Ureter (tissue), 1 donor: ENCODE data around the gene GNAS-AS1. TPM values are rescaled to one million over a fixed set of nuclear protein-coding genes. Genes with fewer than 3 reads are reported as not detected.
A peak's percentile ranks its signal among the peaks of the same experiment; 100 is the strongest.

Experiments used
- DNase-seq: peaks from one replicate; pipeline ENCODE4 v3.0.0-alpha.2; 2020; ENCODE audit warnings: low spot score
- total RNA-seq: library from RNA; stranded (reverse); gene quantifications from one replicate; pipeline ENCODE4 v1.2.4, GENCODE V29; 2023
- donor health status: DM: yes; HTN: yes; CAD: no.

GNAS-AS1 gene
- total RNA-seq, 1 donor from 2014 or later, result 2.4 TPM

DNA sequence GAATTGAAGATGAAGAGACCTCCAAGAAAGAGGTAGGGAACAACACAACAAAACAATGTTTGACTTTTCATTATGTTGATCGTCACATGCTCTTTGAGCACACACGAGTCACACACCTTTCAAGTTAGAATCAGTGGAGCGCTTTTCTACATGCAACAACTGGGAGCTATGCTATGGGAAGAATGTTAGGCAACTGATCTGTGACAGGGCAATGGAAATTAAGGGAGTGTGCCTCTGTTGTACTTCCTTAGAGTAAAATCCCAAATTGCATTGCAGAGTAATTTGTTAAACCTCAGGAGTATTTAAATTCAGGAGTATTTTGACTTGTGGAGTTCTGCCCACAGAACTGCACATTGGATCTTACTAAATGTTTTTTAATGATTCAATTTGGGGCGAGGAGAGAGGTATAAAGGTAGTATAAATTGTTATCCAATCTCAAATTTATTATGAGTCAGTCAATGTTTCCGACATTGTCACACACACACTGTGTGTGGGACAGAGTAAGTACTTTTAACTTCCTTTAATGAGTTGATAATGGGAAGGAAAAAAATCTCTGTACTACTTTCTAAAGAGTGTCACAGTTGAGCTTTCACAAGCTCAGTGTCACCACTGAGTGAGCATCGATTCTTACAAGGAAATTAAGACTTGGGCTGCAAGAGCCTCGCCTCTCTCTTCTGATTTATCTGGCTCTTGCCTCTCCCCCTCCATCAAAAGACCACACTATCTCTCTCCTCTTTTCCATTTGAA, 12.5 kb upstream of the GNAS-AS1 start:
- DNase-seq, result no peak

DNA sequence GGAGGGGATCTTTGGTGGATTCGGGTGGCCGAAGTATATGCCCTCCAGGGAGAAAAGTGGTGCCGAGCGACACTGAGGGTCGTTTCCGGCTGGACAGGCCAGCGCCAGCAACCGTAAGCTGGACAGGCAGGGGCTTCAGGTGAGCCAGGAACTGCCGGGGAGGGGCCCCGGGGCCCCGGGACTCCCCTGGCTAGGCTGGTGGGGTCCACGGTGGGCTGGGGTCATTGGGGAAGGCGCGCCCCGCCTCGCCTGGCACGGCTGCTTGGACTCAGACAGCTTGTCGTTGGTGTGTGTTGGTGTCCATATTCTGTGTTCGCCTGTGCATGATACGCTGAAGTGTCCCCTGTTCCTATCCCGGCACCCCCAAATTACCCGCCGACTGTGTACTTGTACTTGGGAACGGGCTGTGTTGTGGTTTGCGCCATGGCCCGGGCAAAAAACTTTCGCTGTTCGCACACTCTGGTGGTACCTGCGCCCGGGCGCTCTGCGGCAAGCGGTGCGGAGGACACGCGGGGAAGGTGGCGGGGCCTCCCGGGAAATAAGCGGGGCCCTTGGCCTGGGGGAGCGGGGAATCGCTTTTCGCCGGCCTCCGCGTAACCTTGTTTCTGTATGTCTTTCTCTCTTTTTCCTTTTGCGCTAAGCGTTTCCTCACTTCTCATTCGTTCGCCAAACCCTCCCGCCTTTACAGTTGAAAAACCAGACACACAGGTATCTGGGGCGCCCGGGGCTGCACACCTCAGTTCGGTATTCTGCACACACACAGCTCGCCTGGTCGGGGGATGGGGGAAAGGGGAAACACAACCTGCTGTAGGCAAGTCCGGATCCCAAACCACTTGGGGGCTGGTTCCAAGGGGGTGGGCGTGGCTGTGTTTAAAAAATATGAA, 5.0 kb upstream of the GNAS-AS1 start:
- DNase-seq, result peak; percentile 69

DNA sequence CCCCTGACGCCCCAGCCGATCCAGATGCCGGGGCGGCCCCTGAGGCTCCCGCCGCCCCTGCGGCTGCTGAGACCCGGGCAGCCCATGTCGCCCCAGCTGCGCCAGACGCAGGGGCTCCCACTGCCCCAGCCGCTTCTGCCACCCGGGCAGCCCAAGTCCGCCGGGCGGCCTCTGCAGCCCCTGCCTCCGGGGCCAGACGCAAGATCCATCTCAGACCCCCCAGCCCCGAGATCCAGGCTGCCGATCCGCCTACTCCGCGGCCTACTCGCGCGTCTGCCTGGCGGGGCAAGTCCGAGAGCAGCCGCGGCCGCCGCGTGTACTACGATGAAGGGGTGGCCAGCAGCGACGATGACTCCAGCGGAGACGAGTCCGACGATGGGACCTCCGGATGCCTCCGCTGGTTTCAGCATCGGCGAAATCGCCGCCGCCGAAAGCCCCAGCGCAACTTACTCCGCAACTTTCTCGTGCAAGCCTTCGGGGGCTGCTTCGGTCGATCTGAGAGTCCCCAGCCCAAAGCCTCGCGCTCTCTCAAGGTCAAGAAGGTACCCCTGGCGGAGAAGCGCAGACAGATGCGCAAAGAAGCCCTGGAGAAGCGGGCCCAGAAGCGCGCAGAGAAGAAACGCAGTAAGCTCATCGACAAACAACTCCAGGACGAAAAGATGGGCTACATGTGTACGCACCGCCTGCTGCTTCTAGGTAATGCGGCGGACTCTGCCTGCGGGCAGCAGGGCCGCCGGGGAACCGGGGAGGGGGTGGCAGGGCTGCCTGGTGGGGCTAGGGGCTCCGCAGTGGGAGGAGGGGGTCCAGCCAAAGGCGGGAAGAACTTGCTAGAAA, 4.2 kb upstream of the GNAS-AS1 start:
- DNase-seq, result no peak

DNA sequence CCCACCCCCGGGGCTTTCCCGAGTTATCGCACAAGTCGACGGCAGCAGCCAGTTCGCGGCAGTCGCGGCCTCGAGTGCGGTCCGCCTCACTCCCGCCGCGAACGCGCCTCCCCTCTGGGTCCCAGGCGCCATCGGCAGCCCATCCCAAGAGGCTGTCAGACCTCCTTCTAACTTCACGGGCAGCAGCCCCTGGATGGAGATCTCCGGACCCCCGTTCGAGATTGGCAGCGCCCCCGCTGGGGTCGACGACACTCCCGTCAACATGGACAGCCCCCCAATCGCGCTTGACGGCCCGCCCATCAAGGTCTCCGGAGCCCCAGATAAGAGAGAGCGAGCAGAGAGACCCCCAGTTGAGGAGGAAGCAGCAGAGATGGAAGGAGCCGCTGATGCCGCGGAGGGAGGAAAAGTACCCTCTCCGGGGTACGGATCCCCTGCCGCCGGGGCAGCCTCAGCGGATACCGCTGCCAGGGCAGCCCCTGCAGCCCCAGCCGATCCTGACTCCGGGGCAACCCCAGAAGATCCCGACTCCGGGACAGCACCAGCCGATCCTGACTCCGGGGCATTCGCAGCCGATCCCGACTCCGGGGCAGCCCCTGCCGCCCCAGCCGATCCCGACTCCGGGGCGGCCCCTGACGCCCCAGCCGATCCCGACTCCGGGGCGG, 3.4 kb upstream of the GNAS-AS1 start:
- DNase-seq, result no peak

DNA sequence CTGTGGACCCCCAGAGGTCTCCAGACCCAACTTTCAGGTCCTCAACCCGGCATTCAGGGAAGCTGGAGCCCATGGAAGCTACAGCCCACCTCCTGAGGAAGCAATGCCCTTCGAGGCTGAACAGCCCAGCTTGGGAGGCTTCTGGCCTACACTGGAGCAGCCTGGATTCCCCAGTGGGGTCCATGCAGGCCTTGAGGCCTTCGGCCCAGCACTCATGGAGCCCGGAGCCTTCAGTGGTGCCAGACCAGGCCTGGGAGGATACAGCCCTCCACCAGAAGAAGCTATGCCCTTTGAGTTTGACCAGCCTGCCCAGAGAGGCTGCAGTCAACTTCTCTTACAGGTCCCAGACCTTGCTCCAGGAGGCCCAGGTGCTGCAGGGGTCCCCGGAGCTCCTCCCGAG, 2.8 kb upstream of the GNAS-AS1 start:
- no peak for DNase-seq

DNA sequence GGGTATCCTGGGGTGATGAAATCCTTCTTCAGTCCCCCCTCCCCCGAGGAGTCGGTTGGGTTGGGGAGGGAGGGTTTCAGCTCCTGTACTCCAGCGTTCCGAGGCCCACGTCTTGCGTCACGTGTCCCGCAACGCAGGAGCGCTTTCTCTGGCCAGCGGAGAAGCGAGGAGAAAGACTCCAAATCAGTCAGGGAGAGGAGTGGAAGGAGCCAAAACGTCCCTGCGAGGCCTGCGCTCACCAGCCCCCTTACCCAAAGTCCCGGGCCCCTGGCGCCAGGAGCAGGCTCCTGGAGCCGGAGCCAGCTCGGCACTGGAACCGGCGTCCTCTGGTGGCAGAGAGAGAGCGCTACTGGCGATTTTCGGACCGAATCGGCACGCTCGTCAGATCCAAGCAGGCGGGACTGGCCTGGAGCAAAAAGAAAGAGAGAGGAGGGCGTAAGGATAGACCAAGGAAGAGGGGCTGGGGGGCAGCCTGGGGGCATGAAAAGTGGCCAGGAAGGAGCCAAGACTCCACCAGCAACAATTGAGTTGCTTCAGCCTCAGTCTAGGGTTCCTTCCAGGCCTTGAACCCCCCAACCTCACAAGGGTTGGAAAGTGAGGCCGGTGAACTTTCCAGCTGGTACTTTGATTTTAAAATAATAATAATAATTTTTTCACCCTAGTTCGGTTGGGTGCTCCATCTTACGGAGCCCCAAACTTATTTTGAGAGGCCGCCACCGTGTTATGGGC, 2.0 kb upstream of the GNAS-AS1 start, which contains the start of gene GNAS:
Gene GNAS (plus strand): TSS at position 174 of the 729 bp plus-strand sequence.
- no peak for DNase-seq

DNA sequence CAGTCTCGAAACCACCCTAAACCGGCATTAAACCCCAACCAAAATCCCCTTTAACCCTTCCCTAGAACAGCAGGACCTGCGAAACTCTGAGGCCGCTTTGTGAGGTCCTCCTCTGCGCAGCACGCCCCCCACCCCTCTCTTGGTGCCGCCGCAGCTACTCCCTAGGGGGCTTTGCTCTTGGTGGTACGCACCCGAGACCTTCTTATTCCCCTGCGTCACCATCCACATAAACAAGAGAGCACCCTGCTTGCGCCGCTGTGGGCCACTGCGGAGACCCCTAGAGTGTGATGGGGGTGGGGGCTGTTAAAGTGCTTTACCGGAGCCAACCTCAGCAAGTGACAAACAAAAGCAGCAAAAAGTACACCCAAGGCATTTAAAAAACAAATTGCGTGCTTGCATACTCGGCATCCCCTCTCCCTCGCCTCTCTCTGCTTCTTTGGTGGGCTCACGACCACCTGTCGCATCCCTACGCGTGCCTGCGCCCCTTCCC, 1.3 kb upstream of the GNAS-AS1 start:
- no peak for DNase-seq

DNA sequence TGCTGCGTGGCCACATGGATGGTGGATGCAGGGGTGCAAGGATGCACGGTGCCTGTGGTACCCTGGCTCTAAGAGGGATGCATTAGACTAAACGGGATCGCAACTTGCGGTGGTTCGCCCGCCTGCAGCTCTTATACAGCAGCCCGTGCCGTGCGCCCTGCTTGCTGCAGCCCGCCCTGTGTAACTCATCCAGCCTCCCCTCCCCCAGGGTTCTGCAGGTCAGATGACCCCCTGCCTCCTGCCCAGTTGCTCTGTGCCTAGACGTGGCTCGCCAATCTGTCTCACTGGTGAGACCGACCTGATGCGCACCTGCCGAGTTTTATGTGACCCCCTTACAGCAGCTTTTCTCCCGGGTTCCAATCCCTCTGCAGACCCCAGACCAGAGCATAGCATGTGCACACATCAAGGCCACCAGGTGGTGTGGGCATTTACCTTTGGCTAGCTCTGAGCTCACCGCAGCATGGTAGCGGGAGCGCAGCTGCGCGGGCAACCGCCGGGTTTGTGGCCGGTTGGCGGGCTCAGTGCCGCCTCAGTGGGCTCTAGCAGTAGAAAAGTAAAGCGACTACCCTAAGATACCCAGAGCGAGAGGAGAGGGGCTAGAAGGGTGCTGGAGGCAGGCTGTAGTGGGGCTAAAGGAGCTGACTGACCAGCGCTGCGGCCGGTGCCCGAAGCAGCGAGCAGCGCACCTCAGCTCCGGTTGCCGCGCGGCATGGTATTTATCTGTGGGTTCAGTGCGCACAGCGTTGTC, 693 bp upstream of the GNAS-AS1 start:
- no peak for DNase-seq

DNA sequence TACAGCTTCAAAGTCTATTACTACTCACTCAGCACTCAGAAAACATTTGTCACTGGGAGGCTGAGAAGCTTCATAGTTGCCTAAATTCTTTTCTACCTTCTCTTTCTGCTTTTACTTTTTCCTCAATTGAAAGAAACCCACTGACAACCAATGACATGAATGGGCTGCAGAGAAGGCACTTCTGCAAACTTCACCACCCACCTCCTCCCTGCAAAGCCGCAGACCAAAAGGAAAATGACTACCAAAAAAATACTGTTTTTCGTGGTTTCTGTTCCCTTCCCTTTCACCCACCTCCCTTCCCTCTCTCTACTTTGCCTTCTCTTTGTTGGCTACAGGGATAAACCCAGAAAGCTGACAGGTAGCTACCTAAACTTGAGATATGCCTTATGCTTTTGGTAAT, 3.2 kb downstream of the GNAS-AS1 start:
- DNase-seq, result no peak

DNA sequence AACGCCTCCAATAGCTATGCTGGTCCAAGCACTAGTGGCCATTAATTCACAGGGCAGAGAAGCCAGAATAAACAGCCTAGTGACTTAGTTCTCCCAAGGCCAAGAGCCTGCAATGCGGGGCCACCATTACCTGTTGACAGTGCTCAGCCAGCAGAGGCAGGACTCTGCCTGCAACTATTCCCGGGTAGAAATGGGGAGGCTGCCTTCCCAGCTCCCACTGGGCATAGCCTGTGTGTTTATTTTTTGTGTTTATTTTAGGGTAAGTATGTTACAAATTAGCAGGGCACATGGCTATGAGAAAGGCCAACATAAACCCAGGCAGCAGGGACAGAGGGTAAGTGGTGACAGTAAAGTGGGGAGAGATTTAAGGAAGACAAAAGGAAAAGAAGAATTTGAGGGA, 5.0 kb downstream of the GNAS-AS1 start:
- DNase-seq, result no peak

DNA sequence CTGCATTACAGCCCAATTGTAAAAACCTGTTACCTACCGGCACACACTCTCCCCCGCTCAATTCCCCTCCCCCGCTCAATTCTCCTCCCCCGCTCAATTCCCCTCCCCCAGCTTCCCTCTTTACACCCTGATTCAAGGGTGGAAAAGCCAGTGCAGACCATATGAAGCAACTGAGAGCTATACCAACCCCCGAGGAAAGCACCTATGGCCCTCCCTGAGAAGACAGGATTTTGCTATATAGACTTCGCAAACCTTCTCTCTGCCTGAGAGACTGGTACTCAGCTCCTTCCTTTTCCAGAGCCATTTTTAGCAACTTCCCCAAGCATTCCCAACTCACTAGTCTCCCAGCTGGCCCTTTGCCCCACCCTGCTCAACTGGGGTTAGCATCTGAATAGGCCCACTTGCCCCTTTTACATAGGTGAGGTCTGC, 7.6 kb downstream of the GNAS-AS1 start:
- no peak for DNase-seq

DNA sequence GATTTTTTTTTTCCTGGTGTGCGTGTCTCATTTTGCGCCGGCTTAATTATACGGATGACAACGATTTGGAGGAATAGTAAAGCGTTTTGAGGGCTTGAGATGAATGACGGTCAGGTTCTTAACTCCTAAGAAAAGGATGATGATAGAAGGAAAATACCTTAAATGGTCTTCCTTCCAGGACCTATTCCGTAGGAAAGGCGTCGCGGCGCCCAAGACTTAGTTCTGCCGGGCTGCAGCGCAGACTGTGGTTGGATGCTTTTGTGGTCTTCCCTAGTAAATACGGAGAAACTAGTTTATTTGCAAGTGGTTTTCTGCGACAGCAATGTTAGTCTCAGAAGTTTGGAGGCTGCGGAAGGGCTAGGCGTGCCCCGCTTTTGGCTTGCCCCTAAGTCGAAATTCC, 8.4 kb downstream of the GNAS-AS1 start:
- DNase-seq, result no peak

DNA sequence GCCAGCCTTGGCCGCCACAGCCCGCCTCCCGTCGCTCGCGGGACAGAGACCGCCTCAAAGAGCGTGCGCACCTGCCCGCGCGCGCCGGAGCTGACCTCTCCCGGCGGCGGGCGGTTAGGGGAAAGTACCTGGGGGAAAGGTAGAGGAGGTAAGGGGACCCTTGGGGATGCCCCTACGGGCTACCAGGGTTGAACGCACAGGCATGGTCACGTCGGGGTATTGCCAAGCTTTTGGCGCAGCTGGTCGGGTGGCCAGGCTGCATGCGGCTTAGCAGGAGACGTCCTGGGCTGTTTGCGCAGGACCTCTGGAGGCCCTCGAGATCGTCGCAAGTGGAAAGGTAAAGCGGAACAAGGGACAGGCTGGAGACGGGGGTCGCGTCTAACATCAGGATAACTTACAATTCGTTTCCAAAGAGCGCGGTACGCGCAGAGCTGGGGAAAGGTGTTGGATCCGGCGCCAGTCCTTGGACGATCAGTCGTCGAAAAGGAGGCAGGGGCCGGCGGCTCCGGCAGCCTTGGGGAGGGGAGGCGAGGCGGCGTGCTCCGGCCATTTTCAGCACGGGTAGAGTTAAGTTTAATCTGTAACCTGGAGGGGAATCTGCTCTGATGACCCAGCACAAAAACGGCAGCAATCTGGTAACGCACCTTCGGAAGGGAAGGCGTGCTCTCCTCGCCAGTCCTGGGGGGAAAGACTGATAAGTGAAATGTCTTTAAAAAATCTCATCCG, 9.0 kb downstream of the GNAS-AS1 start:
- no peak for DNase-seq

DNA sequence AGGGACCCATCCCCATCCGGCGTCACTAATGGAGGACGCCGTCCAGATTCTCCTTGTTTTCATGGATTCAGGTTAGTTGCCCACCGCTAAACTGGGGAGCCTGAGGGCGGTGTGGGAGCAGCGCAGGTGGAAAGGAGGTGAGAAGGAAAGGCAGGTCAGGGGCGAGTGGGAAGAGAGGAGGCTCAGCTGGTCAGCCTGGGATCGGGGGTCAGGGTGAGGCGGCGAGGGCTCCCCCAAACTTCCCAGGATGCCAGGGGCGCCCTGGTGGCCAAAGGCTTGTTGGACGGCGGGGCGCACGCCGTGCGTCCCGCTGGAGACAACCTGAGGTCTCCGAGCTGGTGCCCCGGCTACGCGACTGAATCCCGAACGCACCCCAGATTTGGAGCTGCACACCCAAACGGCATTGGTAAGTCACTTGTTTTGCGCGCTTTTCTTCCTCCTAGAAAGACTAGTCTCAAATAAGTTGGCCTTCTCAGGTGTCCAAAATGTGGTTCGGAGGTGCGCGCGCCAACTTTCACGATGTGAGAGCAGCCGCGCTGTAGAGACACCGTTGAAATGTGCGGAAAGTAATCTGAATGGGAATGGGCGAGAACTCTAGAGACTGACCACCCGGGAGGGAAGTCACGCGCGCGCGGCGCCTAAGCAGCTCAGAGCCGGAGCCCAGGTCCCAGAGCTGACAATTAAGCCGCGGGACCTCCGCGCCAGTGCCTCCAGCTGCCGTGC, 9.7 kb downstream of the GNAS-AS1 start:
- no peak for DNase-seq

DNA sequence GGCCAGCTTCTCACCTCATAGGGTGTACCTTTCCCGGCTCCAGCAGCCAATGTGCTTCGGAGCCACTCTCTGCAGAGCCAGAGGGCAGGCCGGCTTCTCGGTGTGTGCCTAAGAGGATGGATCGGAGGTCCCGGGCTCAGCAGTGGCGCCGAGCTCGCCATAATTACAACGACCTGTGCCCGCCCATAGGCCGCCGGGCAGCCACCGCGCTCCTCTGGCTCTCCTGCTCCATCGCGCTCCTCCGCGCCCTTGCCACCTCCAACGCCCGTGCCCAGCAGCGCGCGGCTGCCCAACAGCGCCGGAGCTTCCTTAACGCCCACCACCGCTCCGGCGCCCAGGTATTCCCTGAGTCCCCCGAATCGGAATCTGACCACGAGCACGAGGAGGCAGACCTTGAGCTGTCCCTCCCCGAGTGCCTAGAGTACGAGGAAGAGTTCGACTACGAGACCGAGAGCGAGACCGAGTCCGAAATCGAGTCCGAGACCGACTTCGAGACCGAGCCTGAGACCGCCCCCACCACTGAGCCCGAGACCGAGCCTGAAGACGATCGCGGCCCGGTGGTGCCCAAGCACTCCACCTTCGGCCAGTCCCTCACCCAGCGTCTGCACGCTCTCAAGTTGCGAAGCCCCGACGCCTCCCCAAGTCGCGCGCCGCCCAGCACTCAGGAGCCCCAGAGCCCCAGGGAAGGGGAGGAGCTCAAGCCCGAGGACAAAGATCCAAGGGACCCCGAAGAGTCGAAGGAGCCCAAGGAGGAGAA, 10.5 kb downstream of the GNAS-AS1 start:
- no peak for DNase-seq

DNA sequence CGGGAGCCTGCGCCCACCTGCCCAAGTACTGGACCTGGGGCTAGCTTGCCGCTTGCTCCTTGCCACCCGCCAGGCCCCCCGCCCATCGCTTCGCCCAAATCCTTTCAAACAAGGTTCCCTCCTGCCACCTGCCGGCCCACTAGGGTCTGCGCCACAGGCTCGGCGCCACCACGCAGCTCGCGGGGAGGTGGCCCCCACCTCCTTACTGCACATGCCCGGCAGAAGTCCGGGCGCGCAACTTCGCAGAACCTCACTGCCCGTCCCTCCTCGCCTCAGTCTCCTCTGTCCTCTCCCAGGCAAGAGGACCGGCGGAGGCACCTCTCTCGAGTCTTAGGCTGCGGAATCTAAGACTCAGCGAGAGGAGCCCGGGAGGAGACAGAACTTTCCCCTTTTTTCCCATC, 11.2 kb downstream of the GNAS-AS1 start:
- DNase-seq, result no peak

DNA sequence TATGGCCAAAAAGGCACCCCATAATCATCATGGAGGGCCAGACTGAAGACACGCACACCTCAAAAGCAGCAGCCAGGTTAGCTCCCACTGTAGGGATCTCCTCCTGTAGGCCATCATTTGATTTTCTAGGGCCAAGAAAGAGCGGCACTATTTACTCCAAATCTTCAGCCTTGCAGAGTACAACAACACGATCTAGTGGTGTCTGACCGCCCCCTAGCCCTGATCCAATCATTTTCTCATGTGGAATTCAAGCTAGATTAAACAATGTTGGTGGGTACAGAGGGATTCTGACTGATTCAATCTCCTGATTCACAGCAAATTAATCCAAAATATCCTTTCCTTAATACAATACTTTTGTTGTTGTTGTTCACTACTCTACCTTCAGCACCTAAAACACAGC, 12.5 kb downstream of the GNAS-AS1 start:
- no peak for DNase-seq

DNA sequence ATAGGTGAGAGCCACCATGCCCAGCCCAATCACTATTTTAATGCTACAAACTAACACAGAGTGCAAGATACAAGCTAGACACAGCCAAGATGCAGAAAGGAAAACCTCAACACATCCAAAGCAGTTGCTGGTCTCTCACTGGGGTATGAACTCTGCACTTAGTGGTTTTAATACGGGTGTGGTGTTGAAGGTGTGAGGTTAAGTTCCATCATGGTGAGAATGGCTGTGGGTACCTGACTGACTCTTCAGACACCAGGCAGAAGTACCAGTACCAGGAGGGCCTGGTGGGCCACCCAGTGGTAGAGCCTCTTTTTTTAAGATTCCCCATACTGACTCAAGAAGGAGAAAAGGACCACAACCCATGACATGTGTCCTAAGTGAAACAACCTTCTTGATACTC, 13.0 kb downstream of the GNAS-AS1 start:
- no peak for DNase-seq
